ENCODE results near the gene RWDD4. TPM values are rescaled to one million over a fixed set of nuclear protein-coding genes. Genes with fewer than 3 reads are reported as not detected.
A peak's percentile ranks its signal among the peaks of the same experiment; 100 is the strongest.

The RWDD4 gene
- total RNA-seq, 1 donor from 2014 or later, result 19.6 TPM

DNA sequence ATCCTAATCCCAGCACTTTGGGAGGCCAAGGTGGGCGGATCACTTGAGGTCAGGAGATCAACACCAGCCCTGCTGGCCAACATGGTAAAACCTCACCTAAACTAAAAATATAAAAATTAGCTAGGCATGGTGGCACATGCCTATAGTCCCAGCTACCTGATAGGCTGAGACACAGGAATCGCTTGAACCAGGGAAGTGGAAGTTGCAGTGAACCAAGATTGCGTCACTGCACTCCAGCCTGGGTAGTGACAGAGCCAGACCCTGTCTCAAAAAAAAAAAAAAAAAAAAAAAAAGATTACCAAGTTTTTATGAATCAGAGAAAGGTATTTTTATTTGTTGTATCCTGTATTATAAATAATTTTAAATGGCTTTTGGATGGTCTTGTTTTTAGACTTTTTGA lies 15.2 kb upstream of the RWDD4 start:
- H3K27ac Mint-ChIP-seq, result no peak overlapping the region
- DNase-seq (ENCODE audit: low spot score, unreplicated experiment), result no peak
- TF ChIP-seq CTCF (IDR thresholded peaks at IDR 0.05; ENCODE audit: unreplicated experiment), result no peak

DNA sequence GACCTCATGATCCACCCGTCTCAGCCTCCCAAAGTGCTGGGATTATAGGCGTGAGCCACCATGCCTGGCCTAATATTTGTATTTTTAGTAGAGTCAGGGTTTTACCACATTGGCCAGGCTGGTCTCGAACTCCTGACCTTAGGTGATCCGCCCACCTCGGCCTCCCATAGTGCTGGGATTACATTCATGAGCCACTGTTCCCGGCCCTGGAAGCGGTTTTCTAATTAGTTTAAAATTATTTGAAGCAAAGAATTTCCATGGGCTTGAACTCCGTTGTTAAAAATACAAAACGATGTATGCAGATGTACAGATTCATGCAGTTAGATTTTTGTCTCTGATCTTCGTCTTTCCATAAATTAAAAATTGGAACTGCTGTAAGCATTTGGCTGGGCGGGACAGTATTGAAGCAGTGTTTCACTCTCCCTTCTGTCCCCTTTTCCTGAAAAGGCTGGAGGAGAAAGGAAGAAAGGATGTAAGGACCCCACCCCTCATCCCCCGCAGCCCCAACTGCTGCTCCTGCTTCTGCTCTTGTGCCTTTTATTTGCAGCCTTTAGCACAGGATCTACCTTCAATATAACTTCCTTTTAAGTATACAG lies 12.1 kb upstream of the RWDD4 start:
- peaks cover 28% of the 10 kb centered on the region for H3K36me3 Mint-ChIP-seq (ENCODE audit: insufficient read depth)
- no peak overlapping the region for H3K4me3 Mint-ChIP-seq (ENCODE audit: low read depth)
- peaks cover 25% of the 10 kb centered on the region for H3K4me1 Mint-ChIP-seq (ENCODE audit: low read depth)
- no peaks in the 10 kb centered on the region for H3K9me3 Mint-ChIP-seq (ENCODE audit: low read depth)
- no peak overlapping the region for H3K27ac Mint-ChIP-seq
- H3K27me3 Mint-ChIP-seq, result no peaks in the 10 kb centered on the region
- TF ChIP-seq CTCF (IDR thresholded peaks at IDR 0.05; ENCODE audit: unreplicated experiment), result no peak
- DNase-seq (ENCODE audit: low spot score, unreplicated experiment), result no peak

More for the DNA sequence above, 15.2 kb upstream of the RWDD4 start:
- H3K4me1 Mint-ChIP-seq (ENCODE audit: low read depth), result peaks cover 25% of the 10 kb centered on the region
- H3K4me3 Mint-ChIP-seq (ENCODE audit: low read depth), result no peak overlapping the region
- no peaks in the 10 kb centered on the region for H3K9me3 Mint-ChIP-seq (ENCODE audit: low read depth)
- no peaks in the 10 kb centered on the region for H3K27me3 Mint-ChIP-seq
- peaks cover 27% of the 10 kb centered on the region for H3K36me3 Mint-ChIP-seq (ENCODE audit: insufficient read depth)

GRCh38 chr4:183670251-183670650 lies 11.3 kb upstream of the RWDD4 start:
- no peak for TF ChIP-seq CTCF (IDR thresholded peaks at IDR 0.05; ENCODE audit: unreplicated experiment)
- Mint-ChIP-seq H3K9me3 (ENCODE audit: low read depth) (no peaks in the 10 kb centered on the region), H3K4me3 (ENCODE audit: low read depth) (no peak overlapping the region), H3K4me1 (ENCODE audit: low read depth) (peaks cover 25% of the 10 kb centered on the region), H3K27me3 (no peaks in the 10 kb centered on the region), H3K27ac (no peak overlapping the region), H3K36me3 (ENCODE audit: insufficient read depth) (peaks cover 30% of the 10 kb centered on the region)
- DNase-seq (ENCODE audit: low spot score, unreplicated experiment), result no peak

DNA sequence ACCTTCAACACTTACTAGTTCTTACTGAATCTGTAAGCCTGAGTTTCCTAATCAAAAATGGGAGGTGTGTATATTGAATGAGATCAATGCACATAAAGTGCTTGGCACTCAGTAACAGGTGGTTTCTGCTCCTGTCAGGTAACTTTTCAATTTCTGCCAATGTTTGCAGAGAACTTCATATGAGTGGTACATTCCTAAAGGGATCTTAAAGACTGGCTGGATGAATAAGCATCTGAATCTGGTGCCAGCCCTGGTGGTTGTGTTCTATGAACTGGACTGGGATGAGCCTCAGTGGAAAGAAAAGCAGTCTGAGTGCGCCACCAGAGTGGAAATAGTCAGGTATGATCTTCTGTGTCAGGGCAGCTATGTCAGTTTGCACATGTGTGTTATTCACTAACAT lies 7.1 kb upstream of the RWDD4 start:
- TF ChIP-seq CTCF (IDR thresholded peaks at IDR 0.05; ENCODE audit: unreplicated experiment), result no peak
- Mint-ChIP-seq H3K36me3 (ENCODE audit: insufficient read depth) (peaks cover 23% of the 10 kb centered on the region), H3K9me3 (ENCODE audit: low read depth) (no peaks in the 10 kb centered on the region), H3K4me3 (ENCODE audit: low read depth) (no peak overlapping the region), H3K27ac (no peak overlapping the region), H3K4me1 (ENCODE audit: low read depth) (peaks cover 10% of the 10 kb centered on the region), H3K27me3 (no peaks in the 10 kb centered on the region)
- DNase-seq (ENCODE audit: low spot score, unreplicated experiment), result no peak

- Mint-ChIP-seq H3K4me1 (ENCODE audit: low read depth) (peaks cover 18% of the 10 kb centered on the region), H3K4me3 (ENCODE audit: low read depth) (peak overlapping the region; percentile 81), H3K9me3 (ENCODE audit: low read depth) (no peaks in the 10 kb centered on the region), H3K27me3 (no peaks in the 10 kb centered on the region), H3K36me3 (ENCODE audit: insufficient read depth) (peaks cover 3% of the 10 kb centered on the region), H3K27ac (peak overlapping the region; percentile 87)
- TF ChIP-seq CTCF (IDR thresholded peaks at IDR 0.05; ENCODE audit: unreplicated experiment), result no peak
- DNase-seq (ENCODE audit: low spot score, unreplicated experiment), result no peak
Observed at GRCh38 chr4:183659872-183660242, 872 bp upstream of the RWDD4 start.
